NCI-H2107 treated with DMSO at 0.1 percent for 48 hours (cell line): ENCODE measurements around the gene IL10.

ENCODE experiments used
- DNase-seq: peaks from one replicate; lab custom pipeline; 2025; ENCODE audit not compliant: unreplicated experiment; lab: John Stamatoyannopoulos, UW

Gene IL10

GRCh38 chr1:206737729-206738201, 34.5 kb downstream of the IL10 start:
- no peak for DNase-seq

DNA sequence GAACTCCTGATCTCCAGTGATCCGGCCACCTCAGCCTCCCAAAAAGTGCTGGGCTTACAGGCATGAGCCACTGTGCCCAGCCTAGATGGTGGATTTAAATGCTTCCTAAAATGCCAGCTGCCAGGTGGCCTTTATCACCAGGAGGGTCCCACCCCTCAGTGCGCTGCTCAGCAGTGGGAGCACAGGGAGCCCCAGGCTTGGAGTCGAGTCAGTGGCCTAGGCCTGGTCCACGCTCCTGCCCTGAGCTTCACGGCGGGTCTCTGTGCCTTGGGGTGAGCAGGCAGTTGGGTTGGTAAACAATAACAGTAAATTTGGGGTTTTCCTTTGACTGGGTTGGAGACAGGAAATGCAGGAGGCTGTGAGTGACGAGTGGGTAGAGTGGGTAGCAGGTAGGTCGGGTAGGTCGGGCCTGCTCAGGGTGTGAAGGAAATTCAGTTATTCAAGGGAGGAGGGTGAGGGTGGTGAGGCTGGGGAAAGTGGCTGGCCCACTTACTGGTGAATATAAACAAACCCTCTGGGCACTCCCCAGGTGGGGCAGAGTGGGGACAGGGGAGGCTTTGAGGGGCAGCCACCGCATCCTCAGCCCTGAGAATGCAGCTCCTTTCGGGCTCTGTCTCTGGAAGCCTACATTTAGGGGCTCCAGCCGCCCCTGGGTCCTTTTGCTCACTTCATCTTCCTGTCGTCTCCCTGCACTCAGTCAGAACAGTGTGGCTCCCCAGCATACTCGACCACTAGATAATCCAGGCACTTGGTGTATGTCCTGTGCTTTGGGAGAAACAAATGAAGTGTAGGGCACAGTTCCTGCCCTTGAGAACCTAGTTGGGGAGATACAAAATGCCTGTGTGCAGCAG, 35.2 kb downstream of the IL10 start:
- DNase-seq = no peak

DNA sequence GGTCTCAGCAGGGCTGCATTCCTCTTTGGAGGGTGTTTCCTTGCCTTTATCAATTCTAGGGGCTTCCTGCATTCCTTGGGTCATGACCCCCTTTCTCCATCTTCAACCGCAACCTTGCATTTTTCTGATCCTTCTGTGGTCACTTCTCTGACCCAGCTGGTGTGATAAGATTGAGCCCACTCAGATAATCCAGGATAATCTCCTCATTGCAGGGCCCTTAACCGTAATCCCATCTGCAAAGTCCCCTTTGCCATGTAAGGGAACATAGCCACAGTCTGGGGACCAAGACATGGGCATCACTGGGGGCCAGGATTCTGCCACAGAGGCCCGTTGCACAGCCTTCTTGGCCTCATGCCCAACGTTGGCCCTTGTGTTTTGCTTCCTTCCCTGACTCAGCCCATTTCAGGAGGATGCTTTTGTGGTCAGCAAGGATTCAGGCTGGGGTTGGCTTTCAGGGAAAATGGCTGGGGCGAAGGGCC, 36.7 kb downstream of the IL10 start:
- DNase-seq = no peak

- DNase-seq = no peak
Measured at GRCh38 chr1:206734499-206735142, 37.7 kb downstream of the IL10 start.

DNA sequence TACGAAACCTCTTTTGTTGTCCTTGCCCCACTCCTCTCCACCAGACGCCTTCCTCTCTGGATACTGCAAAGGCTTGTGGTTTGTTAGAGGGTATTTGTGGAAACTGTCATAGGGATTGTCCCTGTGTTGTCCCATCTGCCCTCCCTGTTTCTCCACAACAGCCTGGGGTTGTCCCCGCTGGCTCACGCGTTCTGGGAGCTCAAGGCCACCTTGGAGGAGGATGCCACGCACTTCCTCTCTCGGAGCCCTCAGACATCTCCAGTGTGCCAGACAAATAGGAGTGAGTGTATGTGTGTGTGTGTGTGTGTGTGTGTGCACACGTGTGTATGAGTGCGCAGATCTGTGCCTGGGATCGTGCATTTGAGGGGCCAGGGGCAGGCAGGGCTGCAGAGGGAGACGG, 39.3 kb downstream of the IL10 start:
- no peak for DNase-seq

GRCh38 chr1:206732508-206732907, 39.8 kb downstream of the IL10 start:
- DNase-seq = no peak

DNA sequence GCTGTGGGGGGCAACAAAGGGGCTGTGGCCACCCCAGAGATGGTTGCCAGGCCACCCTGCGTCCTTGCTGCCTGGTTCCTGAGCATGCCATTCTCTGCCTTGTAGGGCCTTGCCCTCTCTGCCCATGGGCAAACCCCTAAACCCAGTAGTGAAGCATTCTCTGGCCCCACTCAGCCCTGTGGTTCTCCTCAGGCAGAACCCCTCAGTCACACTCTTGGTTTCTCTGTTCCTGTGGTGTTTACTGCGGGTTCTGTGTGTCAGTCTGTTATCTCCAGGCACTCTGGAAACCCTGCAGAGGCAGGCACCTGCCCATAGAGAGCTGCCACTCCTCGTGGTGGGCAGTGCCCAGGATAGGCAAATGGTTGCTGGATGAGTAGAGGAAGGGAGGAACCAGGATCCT, 42.8 kb downstream of the IL10 start:
- no peak for DNase-seq

DNA sequence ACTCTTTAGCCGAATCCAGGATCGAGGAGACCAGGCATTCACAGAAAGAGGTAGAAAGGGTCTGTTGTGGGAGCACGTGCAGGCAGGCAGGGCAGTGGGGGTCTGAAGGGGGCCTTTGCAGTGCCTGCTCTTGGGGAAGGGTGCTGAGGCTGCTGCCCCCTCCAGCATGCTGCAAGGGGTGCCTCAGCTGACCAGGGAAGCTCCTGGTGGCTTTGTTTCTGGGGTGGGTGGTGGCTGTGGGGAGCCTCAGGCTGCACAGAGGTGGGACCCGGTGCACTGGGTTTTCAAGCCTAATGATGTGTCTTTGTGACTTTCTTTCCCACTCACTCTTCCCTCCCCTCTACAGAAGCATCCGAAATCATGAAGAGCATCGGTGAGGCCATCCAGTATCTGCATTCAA, 43.2 kb downstream of the IL10 start:
- no peak for DNase-seq

- DNase-seq = no peak
Measured at GRCh38 chr1:206728697-206728987, 43.7 kb downstream of the IL10 start.

GRCh38 chr1:206727981-206728696, 44.2 kb downstream of the IL10 start:
- DNase-seq = no peak

DNA sequence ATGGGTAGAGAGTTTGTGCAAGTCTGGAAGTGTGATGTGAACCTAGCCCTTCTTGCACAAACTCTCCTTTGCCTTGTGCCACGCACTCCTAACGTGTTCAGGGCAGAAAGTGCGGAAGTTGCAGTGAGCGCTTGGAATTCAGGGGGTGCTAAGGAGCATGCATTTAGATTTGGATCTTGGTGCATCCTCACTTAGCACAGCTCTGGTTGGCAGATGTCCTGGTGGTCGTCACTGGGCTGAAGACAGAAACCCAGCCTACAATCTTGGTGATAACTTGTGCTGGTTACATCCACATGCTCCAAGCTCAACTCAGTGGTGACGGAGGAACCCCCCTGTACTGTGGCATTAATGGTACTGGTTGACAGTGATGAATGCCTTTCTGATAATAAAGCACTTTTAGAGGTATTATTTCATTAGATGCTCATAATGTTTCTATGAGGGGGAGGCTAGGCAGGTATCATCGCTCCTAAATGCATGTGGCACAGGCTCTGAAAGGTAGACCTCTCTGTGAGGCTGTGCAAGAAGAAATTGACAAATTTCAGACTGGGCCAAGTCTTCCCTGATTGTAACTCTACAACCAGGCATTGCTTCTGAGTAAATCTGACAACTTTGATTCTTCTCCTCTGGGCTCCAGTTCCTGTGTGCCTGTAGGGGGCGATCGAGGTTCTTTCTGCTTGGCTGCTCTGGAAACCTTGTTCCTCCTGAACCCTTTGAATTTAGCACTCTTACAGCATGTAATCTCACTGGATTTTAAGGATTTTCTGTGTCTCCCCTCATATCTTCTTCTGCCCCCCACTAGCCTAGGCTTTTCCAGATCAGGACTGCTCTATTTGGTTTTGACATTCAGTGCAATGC, 47.0 kb downstream of the IL10 start:
- DNase-seq = peak; percentile 30

DNA sequence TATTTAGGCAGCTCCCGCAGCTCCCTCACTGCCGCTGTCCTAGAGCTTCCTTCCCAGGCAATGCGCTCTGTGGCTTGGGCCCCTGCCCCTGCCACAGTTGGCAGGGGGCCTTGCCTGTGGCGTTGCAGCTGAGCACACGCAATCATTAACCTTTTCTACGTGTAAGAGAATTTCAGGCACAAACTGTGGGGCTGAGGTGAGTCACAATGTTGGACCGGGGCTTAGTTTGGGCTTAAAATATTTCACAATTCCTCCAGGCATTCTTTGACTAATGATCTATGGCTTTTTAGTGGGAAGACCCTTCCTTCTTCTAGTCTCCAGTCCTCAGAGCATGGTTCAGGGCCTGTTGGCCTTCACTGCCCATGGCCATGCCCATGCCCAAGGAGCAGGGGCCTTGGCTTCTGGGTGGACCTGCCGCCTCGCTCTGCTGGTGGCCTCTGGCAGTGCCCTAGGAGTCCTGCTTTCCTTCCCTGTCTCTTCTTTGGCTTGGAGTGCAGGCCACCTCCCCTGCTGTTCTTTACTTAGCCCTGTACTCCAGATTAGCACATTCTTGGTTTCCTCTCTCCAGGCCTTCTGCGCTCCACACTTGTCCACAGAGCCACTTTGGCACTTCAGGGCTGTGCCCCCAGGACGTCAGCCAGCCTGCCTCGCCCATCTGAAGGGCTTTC, 48.4 kb downstream of the IL10 start:
- no peak for DNase-seq

- no peak for DNase-seq
Measured at GRCh38 chr1:206723462-206723804, 48.9 kb downstream of the IL10 start.

- no peak for DNase-seq
Measured at GRCh38 chr1:206722751-206723461, 49.4 kb downstream of the IL10 start.

GRCh38 chr1:206721454-206721853, 50.8 kb downstream of the IL10 start:
- DNase-seq = no peak

DNA sequence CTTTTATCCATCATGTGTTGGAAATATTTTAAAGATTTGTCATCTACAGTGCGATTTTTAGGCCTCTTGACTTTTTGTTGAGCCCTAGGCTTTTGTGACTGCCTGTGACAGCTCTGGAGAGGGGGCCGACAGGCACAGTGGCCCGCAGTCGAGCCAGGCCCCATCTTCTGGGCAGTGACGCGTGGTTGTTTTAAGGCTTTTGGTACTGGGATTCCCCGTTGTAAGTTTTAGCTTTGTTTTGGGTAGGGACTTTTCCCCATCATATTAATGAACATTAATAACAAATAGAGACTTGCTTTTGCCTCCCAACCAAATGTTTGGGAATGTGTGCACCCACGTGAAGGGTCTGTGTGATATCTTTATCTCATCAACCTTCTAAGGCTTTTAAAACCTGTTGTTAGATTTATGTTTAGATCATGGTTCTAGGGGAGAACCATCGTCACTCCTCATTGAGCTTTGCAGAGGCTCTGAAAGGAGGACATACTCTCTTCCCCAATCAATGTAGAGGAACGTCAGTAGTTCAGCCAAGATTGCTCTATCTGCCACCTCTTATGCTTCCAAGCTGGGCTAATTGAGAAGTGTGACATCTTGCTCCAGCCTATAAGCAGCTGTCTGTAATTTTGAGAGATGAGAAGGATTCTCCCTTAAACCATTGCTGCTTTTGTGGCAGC, 53.0 kb downstream of the IL10 start:
- no peak for DNase-seq

DNA sequence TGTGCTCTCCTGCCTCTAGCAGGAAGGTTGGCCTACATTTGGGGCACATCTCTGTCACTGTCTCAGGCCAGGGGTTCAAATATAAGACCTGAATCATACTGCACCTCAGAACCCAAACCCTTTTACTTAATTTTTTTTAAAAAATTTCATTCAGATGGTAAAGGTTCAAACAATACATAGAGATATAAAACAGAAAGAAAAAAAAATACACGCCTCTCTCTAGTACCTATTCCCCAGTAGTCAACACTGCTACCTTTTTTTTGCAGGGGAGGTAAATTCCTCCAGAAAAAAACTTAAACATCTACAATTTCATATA, 54.7 kb downstream of the IL10 start:
- DNase-seq = no peak
